ENCODE results near the gene C13orf46. TPM values are rescaled to one million over a fixed set of nuclear protein-coding genes. Genes with fewer than 3 reads are reported as not detected.

The C13orf46 gene
- polyA plus RNA-seq, 1 experiment: 0.35 TPM

GRCh38 chr13:114013952-114014629 is 40.2 kb upstream of the C13orf46 start:
- ChIA-PET POLR2A (no interaction called here), CTCF (no interaction called here)
- no peak for DNase-seq (ENCODE audit: low read depth, low spot score)
- Histone ChIP-seq H3K4me3 (ENCODE audit: low read depth, low read length) (no peak overlapping the region), H3K9me3 (ENCODE audit: control insufficient read depth, insufficient read depth, low read length) (no peaks in the 10 kb centered on the region; the same call in 1 of the 2 replicates), H3K27me3 (ENCODE audit: control insufficient read depth, insufficient read depth, low read length) (no peaks in the 10 kb centered on the region), H3K27ac (ENCODE audit: low read depth, low read length) (no peak overlapping the region)
- TF ChIP-seq, protein P1, sequence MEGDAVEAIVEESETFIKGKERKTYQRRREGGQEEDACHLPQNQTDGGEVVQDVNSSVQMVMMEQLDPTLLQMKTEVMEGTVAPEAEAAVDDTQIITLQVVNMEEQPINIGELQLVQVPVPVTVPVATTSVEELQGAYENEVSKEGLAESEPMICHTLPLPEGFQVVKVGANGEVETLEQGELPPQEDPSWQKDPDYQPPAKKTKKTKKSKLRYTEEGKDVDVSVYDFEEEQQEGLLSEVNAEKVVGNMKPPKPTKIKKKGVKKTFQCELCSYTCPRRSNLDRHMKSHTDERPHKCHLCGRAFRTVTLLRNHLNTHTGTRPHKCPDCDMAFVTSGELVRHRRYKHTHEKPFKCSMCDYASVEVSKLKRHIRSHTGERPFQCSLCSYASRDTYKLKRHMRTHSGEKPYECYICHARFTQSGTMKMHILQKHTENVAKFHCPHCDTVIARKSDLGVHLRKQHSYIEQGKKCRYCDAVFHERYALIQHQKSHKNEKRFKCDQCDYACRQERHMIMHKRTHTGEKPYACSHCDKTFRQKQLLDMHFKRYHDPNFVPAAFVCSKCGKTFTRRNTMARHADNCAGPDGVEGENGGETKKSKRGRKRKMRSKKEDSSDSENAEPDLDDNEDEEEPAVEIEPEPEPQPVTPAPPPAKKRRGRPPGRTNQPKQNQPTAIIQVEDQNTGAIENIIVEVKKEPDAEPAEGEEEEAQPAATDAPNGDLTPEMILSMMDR (IDR thresholded peaks at IDR 0.05; ENCODE audit: low read depth, low read length): no peak

DNA sequence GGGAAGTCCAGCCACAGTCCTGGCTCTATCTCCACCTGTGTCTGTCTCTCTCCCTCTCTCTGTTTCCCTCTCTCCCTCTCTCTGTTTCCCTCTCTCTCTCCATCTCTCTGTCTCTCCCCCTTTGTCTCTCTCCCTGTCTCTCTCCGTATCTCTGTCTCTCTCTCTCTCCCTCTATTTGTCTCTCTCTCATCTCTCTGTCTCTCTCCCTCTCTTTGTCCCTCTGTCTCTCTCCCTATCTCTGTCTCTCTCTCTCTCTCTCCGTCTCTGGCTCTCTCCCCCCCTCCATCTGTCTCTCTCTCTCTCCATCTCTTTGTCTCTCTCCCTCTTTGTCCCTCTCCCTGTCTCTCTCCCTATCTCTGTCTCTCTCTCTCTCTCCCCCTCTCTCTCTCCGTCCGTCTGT is 39.5 kb upstream of the C13orf46 start:
- POLR2A ChIA-PET: no interaction called here
- H3K4me3 ChIP-seq (ENCODE audit: low read depth, low read length): no peak overlapping the region
- H3K9me3 ChIP-seq (ENCODE audit: control insufficient read depth, insufficient read depth, low read length): no peaks in the 10 kb centered on the region; the same call in 1 of the 2 replicates
- TF ChIP-seq, protein P1 (IDR thresholded peaks at IDR 0.05; ENCODE audit: low read depth, low read length): no peak
- no peak for DNase-seq (ENCODE audit: low read depth, low spot score)
- no peak overlapping the region for H3K27ac ChIP-seq (ENCODE audit: low read depth, low read length)
- no peaks in the 10 kb centered on the region for H3K27me3 ChIP-seq (ENCODE audit: control insufficient read depth, insufficient read depth, low read length)
- CTCF ChIA-PET: no interaction called here

DNA sequence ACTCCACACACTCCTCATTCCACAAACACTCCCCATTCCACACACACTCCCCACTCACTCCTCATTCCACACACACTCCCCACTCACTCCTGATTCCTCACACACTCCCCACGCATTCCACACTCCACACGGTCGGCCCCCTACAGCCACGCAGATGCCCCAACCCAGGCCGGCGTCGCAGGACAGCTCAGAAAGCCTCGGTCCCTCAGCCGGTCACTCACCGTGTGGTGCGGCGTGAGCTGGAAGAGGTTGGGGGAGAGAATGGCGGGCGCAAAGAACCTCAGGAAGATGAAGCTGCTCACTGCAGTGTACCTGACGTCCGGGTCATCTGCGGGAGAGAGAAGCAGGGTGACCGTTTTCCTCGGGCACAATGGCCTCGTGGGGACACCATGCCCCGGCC is 39.0 kb upstream of the C13orf46 start:
- no peak for DNase-seq (ENCODE audit: low read depth, low spot score)
- H3K27ac ChIP-seq (ENCODE audit: low read depth, low read length): no peak overlapping the region
- H3K9me3 ChIP-seq (ENCODE audit: control insufficient read depth, insufficient read depth, low read length): no peaks in the 10 kb centered on the region; the same call in 1 of the 2 replicates
- CTCF ChIA-PET: no interaction called here
- H3K4me3 ChIP-seq (ENCODE audit: low read depth, low read length): no peak overlapping the region
- H3K27me3 ChIP-seq (ENCODE audit: control insufficient read depth, insufficient read depth, low read length): no peaks in the 10 kb centered on the region
- POLR2A ChIA-PET: no interaction called here
- TF ChIP-seq, protein P1 (IDR thresholded peaks at IDR 0.05; ENCODE audit: low read depth, low read length): no peak

DNA sequence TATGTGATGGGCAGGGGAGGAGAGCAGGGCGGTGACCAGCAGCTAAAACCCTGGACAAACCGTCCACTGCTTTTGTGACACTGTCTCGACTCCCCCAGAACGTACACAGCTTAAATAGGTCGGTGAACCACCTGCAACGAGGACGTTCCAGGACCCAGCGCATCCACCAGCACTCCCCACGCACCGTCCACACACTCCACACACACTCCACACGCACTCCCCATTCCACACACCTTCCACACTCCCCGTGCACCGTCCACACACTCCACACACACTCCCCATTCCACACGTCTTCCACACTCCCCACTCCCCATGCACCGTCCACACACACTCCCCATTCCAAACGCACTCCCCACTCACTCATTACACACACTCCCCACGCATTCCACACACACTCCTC is 38.3 kb upstream of the C13orf46 start:
- no peak for DNase-seq (ENCODE audit: low read depth, low spot score)
- CTCF ChIA-PET: no interaction called here
- TF ChIP-seq, protein P1 (IDR thresholded peaks at IDR 0.05; ENCODE audit: low read depth, low read length): no peak
- H3K9me3 ChIP-seq (ENCODE audit: control insufficient read depth, insufficient read depth, low read length): no peaks in the 10 kb centered on the region; the same call in 1 of the 2 replicates
- H3K27ac ChIP-seq (ENCODE audit: low read depth, low read length): no peak overlapping the region
- no peak overlapping the region for H3K4me3 ChIP-seq (ENCODE audit: low read depth, low read length)
- POLR2A ChIA-PET: no interaction called here
- no peaks in the 10 kb centered on the region for H3K27me3 ChIP-seq (ENCODE audit: control insufficient read depth, insufficient read depth, low read length)

- Histone ChIP-seq H3K27ac (ENCODE audit: low read depth, low read length) (no peak overlapping the region), H3K9me3 (ENCODE audit: control insufficient read depth, insufficient read depth, low read length) (no peaks in the 10 kb centered on the region; the same call in 1 of the 2 replicates), H3K27me3 (ENCODE audit: control insufficient read depth, insufficient read depth, low read length) (no peaks in the 10 kb centered on the region), H3K4me3 (ENCODE audit: low read depth, low read length) (no peak overlapping the region)
- ChIA-PET CTCF (no interaction called here), POLR2A (no interaction called here)
- DNase-seq (ENCODE audit: low read depth, low spot score): no peak
- TF ChIP-seq, protein P1 (IDR thresholded peaks at IDR 0.05; ENCODE audit: low read depth, low read length): no peak
These were observed 37.4 kb upstream of the C13orf46 start for GRCh38 chr13:114011226-114011625.

Data from AG04450 (cell line).